ENCODE data around the gene OR11A1.

Gene OR11A1

DNA sequence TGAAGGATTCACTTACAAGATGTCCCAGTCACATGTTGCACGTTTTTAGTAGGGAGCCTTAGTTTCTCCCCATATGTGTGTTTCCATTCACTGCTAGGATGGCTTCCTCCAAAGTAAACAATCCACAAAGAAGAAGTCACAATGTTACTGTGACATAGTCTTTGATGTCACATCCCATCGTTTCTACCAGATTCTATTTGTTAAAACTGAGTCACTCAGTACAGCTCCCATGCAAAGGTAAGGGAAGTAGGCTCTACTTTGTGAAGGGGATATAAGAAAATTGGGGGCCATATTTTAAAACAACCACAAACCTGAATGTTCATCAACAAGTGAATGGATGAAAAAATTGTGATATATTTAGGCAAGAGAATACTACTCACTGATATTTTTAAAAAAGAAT is at the start of gene OR11A1, which contains the start of gene OR2H1:
Gene OR11A1 (minus strand): TSS at position 101 of the 400 bp plus-strand sequence. CDS start 29,430 bp downstream, outside the sequence.
Gene OR2H1 (plus strand): TSS at position 185 of the 400 bp plus-strand sequence. CDS start 4,615 bp downstream, outside the sequence.
- Histone ChIP-seq H3K27ac (no peak within 1 kb of the TSS), H3K4me1 (no peaks in the 10 kb centered on the region), H3K27me3 (no peaks in the 10 kb centered on the region), H3K4me3 (no peak within 1 kb of the TSS), H3K9me3 (no peaks in the 10 kb centered on the region), H3K36me3 (no peaks in the 10 kb centered on the region), H4K20me1 (no peaks in the 10 kb centered on the region), H3K4me2 (no peak within 1 kb of the TSS), H3K9ac (no peak within 1 kb of the TSS)
- TF ChIP-seq Cebpa-rat (IDR thresholded peaks at IDR 0.05) = no peak

DNA sequence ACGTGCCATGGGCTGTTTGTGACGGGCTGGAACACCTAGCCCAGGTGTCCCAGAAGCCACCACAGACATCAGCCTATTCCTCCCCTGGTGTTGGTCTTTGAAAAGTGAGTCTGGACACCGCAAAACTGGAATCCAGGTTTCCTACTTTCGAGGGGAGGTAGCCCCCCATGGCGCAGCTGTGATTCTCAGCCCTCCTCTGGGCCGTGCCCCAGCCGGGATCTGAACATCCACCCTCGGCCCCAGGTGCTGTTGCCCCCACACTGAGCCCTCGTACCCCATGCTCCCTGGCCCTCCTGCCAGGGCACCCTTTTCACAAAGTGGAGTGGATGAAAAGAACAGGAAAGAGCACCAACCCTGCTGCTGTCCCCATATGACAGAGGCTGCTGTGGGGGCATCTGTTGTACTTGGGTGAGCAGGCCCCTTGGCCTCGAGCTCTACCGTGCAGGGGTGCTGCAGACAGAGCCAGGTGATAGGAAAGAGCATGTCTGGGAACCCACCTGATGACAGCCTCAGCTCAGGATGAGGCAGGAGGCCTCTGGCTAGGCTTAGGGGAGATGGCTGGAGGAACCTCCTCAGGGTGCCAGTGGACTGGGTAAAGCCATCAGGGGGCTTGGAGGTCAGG is 49.7 kb upstream of the OR11A1 start:
- Histone ChIP-seq H4K20me1 (no peaks in the 10 kb centered on the region), H3K27me3 (no peaks in the 10 kb centered on the region), H3K36me3 (no peaks in the 10 kb centered on the region), H3K27ac (no peak overlapping the region), H3K4me2 (no peak overlapping the region), H3K4me3 (no peak overlapping the region), H3K9me3 (no peaks in the 10 kb centered on the region), H3K9ac (no peak overlapping the region), H3K4me1 (no peaks in the 10 kb centered on the region)
- TF ChIP-seq Cebpa-rat (IDR thresholded peaks at IDR 0.05) = no peak

- H3K9ac ChIP-seq = no peak overlapping the region
- H3K4me1 ChIP-seq = no peaks in the 10 kb centered on the region
- no peak for TF ChIP-seq Cebpa-rat (IDR thresholded peaks at IDR 0.05)
- H3K27me3 ChIP-seq = no peaks in the 10 kb centered on the region
- no peak overlapping the region for H3K27ac ChIP-seq
- H3K36me3 ChIP-seq = no peaks in the 10 kb centered on the region
- H3K4me2 ChIP-seq = no peak overlapping the region
- H3K9me3 ChIP-seq = no peaks in the 10 kb centered on the region
- H3K4me3 ChIP-seq = no peak overlapping the region
- no peaks in the 10 kb centered on the region for H4K20me1 ChIP-seq
Observed at GRCh38 chr6:29505808-29506207, 48.9 kb upstream of the OR11A1 start.

- Histone ChIP-seq H3K4me3 (no peak overlapping the region), H3K4me2 (no peak overlapping the region), H4K20me1 (no peaks in the 10 kb centered on the region), H3K27ac (no peak overlapping the region), H3K9me3 (no peaks in the 10 kb centered on the region), H3K27me3 (no peaks in the 10 kb centered on the region), H3K36me3 (no peaks in the 10 kb centered on the region), H3K4me1 (no peaks in the 10 kb centered on the region), H3K9ac (no peak overlapping the region)
- no peak for TF ChIP-seq Cebpa-rat (IDR thresholded peaks at IDR 0.05)
Observed at GRCh38 chr6:29504961-29505360, 48.1 kb upstream of the OR11A1 start.

GRCh38 chr6:29502597-29502996 is 45.7 kb upstream of the OR11A1 start:
- no peaks in the 10 kb centered on the region for H4K20me1 ChIP-seq
- H3K9me3 ChIP-seq = no peaks in the 10 kb centered on the region
- H3K4me3 ChIP-seq = no peak overlapping the region
- H3K4me1 ChIP-seq = no peaks in the 10 kb centered on the region
- no peak overlapping the region for H3K27ac ChIP-seq
- no peaks in the 10 kb centered on the region for H3K27me3 ChIP-seq
- no peak overlapping the region for H3K4me2 ChIP-seq
- TF ChIP-seq Cebpa-rat (IDR thresholded peaks at IDR 0.05) = no peak
- no peak overlapping the region for H3K9ac ChIP-seq
- no peaks in the 10 kb centered on the region for H3K36me3 ChIP-seq

- Histone ChIP-seq H3K4me3 (no peak overlapping the region), H3K36me3 (no peaks in the 10 kb centered on the region), H4K20me1 (no peaks in the 10 kb centered on the region), H3K9ac (no peak overlapping the region), H3K27me3 (no peaks in the 10 kb centered on the region), H3K4me1 (no peaks in the 10 kb centered on the region), H3K9me3 (no peaks in the 10 kb centered on the region), H3K27ac (no peak overlapping the region), H3K4me2 (no peak overlapping the region)
- no peak for TF ChIP-seq Cebpa-rat (IDR thresholded peaks at IDR 0.05)
Observed at GRCh38 chr6:29502181-29502580, 45.3 kb upstream of the OR11A1 start.

DNA sequence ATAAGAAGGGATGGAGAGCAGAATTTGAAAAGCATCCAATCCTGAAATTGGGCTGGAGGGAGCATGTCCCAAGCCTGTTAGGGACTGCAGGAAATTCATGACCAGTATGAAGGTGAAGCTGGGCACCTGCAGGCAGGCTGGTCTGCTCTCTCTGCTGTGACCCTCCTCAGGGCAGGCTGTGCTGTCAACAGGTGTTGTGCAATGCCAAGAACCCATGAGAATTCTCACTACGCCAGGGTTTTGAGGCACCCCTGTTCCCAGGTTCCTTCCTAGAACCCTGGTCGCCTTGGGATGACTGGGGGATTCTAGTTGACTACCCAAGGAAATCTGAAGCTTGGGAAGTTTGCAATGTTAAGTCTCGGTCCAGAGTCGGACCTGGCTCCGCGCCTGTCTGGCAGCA is 44.2 kb upstream of the OR11A1 start:
- TF ChIP-seq Cebpa-rat (IDR thresholded peaks at IDR 0.05) = no peak
- H3K27ac ChIP-seq = no peak overlapping the region
- no peaks in the 10 kb centered on the region for H3K9me3 ChIP-seq
- H3K4me1 ChIP-seq = no peaks in the 10 kb centered on the region
- H4K20me1 ChIP-seq = no peaks in the 10 kb centered on the region
- no peaks in the 10 kb centered on the region for H3K27me3 ChIP-seq
- H3K36me3 ChIP-seq = no peaks in the 10 kb centered on the region
- no peak overlapping the region for H3K4me3 ChIP-seq
- H3K4me2 ChIP-seq = no peak overlapping the region
- H3K9ac ChIP-seq = no peak overlapping the region

- Histone ChIP-seq H3K27ac (no peak overlapping the region), H3K4me3 (no peak overlapping the region), H3K9ac (no peak overlapping the region), H3K27me3 (no peaks in the 10 kb centered on the region), H3K36me3 (no peaks in the 10 kb centered on the region), H3K4me2 (no peak overlapping the region), H3K4me1 (no peaks in the 10 kb centered on the region), H3K9me3 (no peaks in the 10 kb centered on the region), H4K20me1 (no peaks in the 10 kb centered on the region)
- TF ChIP-seq Cebpa-rat (IDR thresholded peaks at IDR 0.05) = no peak
Observed at GRCh38 chr6:29500594-29500993, 43.7 kb upstream of the OR11A1 start.

DNA sequence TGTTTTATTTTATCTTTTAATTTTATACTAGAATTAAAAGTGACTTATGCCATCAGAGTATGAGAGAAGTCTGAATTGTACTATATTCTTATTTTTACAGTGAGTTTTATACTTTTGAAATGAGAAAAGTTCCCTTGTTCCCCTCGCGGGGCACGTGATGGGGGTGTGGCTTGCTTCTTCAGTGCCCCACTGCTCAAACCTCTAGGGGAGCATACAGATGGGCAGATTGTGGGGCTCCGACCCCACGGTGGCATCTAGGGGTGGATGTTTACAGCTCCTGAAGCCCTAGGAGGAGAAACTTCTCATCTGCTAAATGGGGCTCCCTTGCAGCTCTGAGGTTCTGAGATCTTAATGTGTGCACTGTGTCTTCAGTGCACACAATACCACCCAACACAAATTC is 42.8 kb upstream of the OR11A1 start:
- Histone ChIP-seq H3K9me3 (no peaks in the 10 kb centered on the region), H3K4me2 (no peak overlapping the region), H3K4me3 (no peak overlapping the region), H3K36me3 (no peaks in the 10 kb centered on the region), H3K4me1 (no peaks in the 10 kb centered on the region), H3K9ac (no peak overlapping the region), H3K27me3 (no peaks in the 10 kb centered on the region), H4K20me1 (no peaks in the 10 kb centered on the region), H3K27ac (no peak overlapping the region)
- no peak for TF ChIP-seq Cebpa-rat (IDR thresholded peaks at IDR 0.05)

DNA sequence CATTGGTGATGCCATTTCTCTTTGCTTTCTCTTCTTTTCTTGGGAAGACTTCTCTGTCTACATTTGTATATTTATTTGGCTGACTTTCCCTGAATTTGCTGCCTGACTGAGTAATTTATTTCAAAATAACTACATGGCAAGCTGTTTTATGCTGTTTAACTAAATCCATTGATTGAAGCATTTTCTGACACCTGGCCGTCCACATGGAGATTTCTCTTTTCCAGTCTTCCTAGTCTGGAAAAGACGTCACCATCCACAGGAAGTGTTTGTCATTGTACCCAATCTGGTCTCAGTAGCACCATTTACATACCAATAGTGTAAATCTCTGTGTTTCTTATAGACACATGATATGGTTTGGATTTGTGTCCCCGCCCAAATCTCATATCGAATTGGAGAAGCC is 40.1 kb upstream of the OR11A1 start:
- Histone ChIP-seq H3K4me2 (no peak overlapping the region), H3K27me3 (no peaks in the 10 kb centered on the region), H3K9me3 (no peaks in the 10 kb centered on the region), H3K36me3 (no peaks in the 10 kb centered on the region), H3K9ac (no peak overlapping the region), H3K4me3 (no peak overlapping the region), H3K27ac (no peak overlapping the region), H4K20me1 (no peaks in the 10 kb centered on the region), H3K4me1 (no peaks in the 10 kb centered on the region)
- no peak for TF ChIP-seq Cebpa-rat (IDR thresholded peaks at IDR 0.05)

GRCh38 chr6:29495571-29495970 is 38.7 kb upstream of the OR11A1 start:
- H3K27ac ChIP-seq = no peak overlapping the region
- H3K27me3 ChIP-seq = no peaks in the 10 kb centered on the region
- no peaks in the 10 kb centered on the region for H3K9me3 ChIP-seq
- H3K4me1 ChIP-seq = peaks cover 5% of the 10 kb centered on the region
- no peak for TF ChIP-seq Cebpa-rat (IDR thresholded peaks at IDR 0.05)
- H3K4me3 ChIP-seq = no peak overlapping the region
- H4K20me1 ChIP-seq = no peaks in the 10 kb centered on the region
- no peak overlapping the region for H3K4me2 ChIP-seq
- no peaks in the 10 kb centered on the region for H3K36me3 ChIP-seq
- no peak overlapping the region for H3K9ac ChIP-seq

Data from BLaER1 (cell line).